HL-60/S4 treated with phorbol 12-myristate 13-acetate at 8.2 ng/mL for 4 days and 3 days (cell line): ENCODE data around the gene TOR3A.
"Not testable (repeated sequence)": the region's sequence is repeated elsewhere in the genome, so short reads cannot be mapped to it uniquely, and the experiment has no call there.

ENCODE experiments used
- in situ Hi-C: fragments of 300-500 bp; cut with MboI; formaldehyde crosslinking; loops from 2 replicates; pipeline ENCODE4 v1.15.0; 2022; ENCODE audit warnings: low sequenced_read_pairs

Gene TOR3A, protein sequence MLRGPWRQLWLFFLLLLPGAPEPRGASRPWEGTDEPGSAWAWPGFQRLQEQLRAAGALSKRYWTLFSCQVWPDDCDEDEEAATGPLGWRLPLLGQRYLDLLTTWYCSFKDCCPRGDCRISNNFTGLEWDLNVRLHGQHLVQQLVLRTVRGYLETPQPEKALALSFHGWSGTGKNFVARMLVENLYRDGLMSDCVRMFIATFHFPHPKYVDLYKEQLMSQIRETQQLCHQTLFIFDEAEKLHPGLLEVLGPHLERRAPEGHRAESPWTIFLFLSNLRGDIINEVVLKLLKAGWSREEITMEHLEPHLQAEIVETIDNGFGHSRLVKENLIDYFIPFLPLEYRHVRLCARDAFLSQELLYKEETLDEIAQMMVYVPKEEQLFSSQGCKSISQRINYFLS

DNA sequence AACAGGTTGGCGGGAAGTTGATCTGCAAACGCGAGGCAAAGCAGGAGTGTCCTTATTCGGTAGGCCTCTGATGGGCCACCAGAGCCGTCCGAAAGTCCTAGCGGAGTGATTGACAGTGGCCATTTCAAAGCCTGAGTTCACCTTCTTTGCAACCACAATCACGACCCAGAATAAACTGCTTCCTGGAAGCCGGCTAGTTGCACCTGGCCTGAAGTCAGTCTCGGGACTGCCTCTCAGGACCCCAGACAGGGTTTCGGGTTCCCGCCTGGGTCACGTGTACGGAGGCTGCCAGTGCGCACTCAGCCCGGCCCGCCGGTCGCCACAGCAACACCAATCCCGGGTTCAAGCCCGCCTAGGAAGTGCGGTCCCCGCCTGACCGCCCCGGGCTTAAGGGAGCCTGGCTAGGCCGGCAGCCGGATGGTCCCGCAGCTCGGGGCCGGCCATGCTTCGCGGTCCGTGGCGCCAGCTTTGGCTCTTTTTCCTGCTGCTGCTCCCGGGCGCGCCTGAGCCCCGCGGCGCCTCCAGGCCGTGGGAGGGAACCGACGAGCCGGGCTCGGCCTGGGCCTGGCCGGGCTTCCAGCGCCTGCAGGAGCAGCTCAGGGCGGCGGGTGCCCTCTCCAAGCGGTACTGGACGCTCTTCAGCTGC lies at the start of gene TOR3A:
Gene TOR3A (plus strand): TSS at position 384 of the 646 bp plus-strand sequence. CDS start 59 bp downstream, at position 443.
- in situ Hi-C loops = loop anchor here (25.0 kb wide), 1 partner anchor 280 kb away; the partner anchor contains the start of gene AXDND1

DNA sequence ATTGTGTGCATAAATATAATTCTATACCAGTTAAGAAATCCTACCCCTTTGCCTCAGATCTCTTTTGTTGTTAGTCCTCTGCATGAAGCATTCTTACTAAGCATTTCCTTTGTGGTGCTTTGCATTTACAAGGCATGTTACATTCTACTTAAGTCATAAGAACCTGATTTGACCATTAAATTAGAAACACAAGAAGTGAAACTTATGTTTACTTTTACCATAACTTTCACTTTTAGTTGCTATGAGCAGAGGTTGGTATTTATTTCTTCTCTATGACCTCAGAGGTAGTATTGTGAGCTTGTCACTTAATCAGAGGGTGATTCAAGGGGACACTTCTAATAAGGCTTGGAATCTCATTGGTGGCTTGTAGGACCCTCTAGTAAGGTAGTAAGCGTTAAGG lies 47.1 kb upstream of the TOR3A start:
- in situ Hi-C loops = no loop called here

DNA sequence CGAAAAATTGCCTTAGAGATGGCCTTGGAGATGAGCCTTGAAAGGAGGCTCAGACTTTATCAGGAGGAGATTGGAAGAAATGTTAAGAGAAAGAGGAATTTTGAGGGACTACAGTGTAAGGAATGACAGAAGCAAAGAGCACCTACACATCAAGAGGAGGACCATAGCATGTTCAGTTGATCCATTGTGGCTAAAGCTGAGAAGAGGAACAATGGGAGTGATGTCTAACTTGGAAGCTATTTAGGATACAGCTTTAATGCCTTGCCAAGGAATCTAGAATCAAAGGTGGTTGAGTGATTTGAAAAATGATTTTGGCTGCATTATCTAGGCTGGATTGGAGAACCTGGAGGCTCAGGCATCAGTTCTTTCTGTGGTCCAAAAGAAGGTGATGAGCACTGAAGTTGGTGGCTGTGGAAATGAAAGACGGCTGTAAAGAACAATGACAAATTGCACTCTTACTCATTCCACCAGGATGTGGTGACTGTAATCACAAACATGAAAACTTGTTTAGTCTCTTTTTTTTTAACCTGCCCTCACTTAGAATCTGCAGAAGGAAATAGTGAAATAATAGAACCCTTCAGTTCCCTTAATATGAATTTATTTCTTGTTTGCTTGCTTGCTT lies 44.9 kb upstream of the TOR3A start:
- in situ Hi-C loops = no loop called here

DNA sequence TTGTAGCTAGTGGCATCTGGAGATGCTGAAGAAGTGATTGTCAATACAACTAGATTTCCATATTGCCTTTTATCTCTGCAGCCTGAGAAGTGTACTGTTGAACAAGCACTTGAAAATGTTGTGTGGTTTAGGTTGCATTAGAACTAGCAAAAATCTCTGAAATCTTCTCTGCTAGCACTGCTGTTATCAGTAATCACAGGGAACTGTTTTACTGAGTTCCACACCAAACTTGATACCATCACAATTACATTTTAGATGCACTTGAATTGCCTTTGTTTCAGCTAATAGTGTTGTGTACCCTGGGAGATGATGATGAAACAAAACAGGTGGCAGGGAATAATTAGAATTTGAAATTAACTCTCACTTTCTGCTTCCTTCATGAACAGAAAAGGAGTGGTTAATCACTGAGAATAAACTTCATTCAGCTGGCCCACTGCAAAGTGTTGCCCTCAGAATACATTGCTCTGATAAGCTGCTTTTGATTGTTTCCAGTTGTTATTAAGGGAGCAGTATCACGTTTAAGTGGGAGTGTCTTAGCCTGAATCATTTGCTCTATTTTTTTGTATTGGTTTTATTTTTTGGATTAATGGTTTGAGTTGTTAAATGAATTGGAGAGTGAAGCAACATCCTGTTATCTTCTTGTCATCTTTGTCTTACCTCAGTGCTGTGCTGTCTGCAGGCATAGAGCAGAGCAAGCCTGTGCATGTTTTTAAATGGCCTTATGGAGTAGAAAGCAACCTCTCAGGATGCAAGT lies 43.2 kb upstream of the TOR3A start:
- in situ Hi-C loops = no loop called here

DNA sequence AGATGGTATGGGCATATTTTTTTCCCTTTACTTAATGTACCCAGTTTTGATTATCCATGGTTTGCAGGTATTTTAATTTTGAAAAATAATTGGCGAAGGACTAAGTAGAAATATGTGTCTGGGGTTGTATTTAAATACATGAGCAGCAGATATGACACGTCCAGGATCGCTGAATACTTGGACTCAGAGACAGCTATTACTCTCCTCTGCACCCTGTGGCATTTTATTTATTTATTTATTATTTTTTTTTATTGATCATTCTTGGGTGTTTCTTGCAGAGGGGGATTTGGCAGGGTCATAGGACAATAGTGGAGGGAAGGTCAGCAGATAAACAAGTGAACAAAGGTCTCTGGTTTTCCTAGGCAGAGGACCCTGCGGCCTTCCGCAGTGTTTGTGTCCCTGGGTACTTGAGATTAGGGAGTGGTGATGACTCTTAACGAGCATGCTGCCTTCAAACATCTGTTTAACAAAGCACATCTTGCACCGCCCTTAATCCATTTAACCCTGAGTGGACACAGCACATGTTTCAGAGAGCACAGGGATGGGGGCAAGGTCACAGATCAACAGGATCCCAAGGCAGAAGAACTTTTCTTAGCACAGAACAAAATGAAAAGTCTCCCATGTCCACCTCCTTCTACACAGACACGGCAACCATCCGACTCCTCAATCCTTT lies 42.2 kb upstream of the TOR3A start:
- in situ Hi-C loops = not testable (repeated sequence)

DNA sequence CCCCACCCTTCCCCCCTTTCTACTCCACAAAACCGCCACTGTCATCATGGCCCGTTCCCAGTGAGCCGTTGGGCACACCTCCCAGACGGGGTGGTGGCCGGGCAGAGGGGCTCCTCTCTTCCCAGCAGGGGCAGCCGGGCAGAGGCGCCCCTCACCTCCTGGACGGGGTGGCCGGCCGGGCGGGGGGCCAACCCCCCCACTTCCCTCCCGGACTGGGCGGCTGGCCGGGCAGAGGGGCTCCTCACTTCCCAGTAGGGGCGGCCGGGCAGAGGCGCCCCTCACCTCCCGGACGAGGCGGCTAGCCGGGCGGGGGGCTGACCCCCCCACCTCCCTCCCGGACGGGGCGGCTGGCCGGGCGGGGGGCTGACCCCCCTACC lies 41.7 kb upstream of the TOR3A start:
- in situ Hi-C loops = not testable (repeated sequence)

DNA sequence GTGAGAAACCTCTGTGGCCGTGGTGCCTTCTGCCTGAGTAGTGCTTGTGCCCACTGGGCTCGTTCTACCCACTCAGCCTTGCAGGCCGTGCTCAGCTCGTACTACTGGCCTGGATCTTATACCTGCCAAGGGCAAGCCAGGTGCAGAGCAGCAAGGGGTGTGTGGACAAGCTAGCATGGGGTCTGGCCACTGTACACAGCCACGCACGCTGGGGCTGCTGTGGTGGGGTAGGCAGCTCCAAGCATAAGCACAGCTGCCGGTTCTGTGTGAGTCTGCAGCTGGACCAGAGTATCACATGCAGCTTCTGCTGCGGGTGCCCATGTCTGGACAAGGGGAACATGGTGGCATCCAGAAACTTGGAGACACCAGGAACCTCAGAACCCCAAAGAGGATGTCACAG lies 39.8 kb upstream of the TOR3A start:
- in situ Hi-C loops = no loop called here

DNA sequence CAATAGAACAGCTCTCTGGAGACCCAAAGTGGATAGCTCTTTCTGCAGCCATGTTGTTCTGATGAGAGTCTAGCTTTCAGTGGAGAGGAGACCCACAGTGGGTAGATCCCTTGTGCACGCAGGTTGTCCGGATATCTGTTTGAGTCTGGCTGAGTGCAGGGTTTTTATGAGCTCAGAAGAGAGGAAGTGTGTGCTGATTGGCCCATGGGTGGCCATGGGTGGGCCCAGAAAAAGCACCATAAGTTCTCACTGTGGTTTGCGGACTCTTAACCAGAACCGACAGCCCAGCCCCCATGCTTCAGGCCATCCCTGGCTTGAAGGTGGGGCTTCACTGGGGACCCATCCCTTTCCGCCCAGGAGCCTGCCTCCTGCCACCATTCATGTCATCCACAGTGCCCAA lies 39.2 kb upstream of the TOR3A start:
- in situ Hi-C loops = no loop called here

DNA sequence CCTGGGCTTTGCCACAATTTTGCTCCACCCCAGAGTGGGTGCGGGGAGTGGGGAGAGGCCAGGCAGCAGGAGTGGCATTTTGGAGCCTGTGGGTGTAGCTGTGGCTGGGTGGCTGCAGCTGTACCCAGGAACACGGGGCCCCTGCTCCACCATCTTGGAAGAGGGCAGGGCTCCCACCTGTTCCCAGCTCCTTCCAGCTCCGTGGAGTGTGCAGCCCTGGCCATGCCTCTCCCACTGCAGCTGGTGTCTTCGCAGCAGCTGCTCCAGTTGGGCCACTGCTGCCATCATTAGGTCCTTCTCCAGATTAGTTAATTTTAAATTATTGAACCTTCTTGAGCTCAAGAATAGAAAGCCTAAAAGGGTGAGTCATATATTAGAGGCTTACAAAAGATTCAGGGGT lies 38.6 kb upstream of the TOR3A start:
- in situ Hi-C loops = no loop called here

DNA sequence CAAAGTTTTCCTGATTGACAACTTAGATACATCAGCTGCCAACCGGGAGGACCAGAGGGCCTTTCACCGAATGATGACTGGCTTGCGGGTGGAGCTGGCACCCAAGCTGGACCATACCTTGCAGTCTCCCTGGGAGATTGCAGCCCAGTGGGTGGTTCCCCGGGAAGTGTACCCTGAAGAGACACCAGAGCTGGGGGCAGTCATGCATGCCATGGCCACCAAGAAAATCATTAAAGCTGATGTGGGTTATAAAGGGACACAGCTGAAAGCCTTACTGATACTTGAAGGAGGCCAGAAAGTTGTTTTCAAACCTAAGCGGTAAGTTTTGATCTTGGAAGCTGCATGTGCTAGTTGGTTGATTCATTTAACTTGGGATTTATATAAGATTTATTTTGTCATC lies 38.0 kb upstream of the TOR3A start:
- in situ Hi-C loops = no loop called here

DNA sequence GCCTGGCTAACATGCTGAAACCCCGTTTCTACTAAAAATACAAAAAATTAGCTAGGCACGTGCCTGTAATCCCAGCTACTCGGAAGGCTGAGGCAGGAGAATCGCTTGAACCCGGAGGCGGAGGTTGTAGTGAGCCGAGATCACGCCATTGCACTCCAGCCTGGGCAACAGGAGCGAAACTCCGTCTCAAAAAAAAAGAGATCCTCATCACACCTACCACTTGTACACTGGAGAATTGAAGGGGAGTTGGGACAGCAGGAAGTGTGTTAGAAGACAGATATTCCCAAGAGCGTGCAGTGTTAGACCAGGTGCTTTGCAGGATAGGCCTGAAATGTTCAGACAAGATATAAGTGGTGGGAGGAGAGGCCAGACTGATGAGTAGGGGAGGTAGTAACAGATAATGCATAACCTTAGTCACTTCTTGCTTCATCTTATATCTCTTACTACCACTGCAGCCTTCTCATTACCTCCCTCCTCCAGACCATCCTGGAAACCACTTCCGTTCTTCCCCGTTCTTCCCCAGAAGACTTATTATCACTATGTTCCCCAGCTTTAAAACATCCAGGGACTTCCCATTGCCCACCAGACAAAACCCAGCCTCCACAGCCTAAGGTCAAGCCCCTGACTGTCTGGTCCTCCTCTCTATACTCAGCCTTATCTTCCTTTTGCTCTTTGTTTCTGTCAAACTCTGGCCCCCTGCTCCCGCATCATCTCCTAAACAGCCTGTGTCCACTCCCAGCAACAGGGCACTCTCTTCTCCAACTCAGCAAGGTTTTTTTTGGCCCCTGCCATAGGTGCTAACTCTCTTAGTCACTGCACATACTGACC lies 34.8 kb upstream of the TOR3A start:
- in situ Hi-C loops = no loop called here

DNA sequence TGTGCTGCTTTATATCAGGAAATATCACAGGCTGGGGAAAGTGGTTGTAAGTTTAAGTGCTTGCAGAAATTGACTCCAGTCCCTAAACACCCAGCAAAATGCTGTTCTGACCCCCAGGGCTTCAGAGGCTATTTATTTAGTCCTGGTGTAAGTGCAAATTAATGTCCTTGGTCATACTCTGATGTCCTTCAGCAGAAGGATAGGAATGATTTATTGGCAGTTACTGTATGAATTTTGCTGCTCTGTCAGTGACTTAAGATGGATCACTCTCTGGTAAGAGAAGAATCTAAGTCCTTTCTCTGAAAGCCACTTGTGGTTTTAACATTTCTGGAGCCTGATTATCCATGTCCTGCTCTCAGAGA lies 34.3 kb upstream of the TOR3A start:
- in situ Hi-C loops = no loop called here

DNA sequence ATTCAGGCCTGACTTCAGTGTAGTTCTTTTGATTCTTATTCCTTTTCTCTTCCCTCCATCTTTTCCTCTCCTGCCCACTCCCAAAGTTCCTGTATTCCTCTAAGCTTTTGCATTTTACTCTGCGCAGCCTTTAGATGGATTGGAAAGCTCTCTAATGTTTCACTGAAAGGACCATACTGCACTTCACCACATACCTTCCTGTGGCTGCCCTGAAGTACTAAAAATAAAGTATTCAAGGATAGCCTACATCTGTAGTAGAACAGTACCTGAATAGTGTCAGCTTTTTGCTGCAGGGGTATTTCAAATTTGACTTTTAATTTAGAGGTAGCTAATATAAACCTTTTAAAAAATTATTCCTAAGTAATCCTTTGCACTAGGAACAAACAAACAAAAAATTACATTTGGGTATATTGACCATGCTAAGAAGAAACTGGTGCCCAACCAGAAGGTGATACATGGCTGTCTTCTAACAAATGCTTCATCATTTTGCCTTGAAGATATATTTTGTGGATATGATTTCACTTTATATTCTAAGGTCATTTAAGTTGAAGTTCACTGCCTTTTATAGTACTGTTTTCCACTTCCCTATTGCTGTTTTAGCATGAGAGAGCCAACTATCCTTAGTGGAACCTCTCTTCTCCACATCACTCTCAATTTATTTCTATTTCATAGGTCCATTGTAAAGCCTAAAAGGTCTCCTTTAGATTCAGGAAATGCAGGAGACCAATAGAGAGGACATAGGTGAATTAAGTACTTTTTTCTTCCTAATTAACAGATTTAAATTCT lies 33.3 kb upstream of the TOR3A start:
- in situ Hi-C loops = no loop called here

DNA sequence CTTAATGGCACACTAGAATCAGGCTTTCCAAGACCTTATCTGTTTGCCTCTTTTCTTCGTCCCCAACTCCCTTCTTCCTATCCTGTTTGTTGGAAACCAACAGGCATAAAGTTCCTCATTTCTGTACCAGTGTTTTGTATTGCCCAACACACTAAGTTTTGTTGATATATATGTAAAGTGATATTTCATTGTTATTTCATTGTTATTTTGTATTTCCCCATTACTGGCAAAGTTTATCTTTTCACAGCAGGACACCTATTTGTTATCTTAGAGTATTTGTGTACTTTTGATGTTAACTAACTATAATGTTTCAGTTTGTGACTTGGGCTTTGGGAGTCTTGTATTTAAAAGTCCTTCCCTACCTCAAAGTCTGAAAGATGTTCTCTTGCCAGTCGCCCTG lies 29.1 kb upstream of the TOR3A start:
- in situ Hi-C loops = no loop called here

DNA sequence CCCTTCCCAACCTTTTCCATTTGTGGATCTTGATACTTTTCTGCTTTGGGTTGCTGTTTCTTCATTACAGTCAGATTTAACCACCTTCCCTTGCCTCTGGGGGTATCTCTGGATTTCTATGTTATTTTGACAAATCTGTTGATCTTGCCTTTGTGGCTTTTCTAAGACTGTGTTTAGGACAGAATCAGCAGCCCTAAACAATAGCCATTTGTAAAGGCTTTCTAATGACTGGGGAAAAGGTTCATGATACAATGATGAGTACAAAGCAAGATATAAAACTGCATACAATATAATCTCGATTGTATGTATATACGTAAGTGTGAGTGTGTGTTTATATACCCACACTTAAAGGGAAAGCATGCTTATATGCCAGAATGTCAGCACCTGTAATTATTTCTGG lies 28.4 kb upstream of the TOR3A start:
- in situ Hi-C loops = no loop called here

DNA sequence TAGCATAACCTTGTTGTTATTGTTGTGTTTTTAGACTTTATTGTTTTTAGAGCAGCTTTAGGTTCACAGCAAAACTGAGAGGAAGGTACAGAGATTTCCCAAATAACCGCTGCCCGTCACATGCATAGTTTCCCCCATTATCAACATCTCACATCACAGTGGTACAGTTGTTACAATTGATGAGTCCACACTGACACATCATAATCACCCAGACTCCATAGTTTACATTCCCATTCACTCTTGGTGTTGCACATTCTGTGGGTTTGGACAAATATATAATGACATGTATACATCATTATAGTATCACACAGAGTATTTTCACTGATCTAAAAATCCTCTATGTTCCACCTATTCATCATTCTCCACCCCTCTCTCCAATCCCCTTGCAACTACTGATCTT lies 25.9 kb upstream of the TOR3A start:
- in situ Hi-C loops = no loop called here

DNA sequence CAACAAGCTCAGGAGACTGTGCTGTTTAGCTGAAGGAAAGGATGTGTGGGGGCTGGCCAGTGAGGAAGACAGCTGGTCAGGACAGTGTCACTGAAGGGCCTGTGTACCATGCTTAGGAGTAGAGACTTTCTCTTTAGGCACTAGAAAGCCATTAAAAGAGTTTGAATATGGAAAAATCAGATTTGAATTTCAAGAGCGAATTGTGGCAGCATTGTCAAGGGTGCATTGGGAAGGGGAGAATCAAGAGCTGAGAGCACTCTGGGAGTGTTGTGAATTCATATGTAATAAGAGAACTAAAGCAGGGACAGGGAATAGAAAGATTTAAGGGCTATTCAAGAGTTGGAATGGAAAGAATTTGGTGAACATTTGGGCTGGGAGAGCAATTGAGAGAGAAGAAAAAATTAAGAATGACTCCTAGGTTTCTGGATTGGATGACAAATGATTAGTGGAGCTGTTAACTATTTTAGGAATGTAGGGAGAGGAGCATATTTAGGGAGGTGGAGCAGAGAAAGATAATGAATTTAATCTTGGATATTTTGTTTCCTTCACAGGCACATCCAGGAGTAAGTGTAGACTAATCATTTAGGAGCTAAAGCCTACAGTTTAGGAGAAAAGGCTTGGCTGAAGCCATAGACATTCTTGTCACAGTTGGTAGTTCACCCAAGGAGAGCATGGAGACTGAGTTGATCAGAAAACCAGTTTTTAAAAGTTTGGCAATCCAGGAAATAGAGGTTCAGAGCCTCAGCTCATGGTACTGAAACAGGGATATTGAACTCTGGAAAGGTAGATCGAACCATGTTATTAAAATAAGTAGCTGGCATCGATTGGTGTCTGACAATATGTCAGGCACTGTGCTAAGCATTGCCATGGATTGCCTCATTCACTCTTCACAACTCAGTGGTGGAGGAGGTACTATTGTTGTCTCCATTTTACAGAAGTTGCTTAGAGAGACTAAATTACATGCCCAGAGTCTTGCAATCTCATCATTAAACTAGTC lies 23.1 kb upstream of the TOR3A start:
- in situ Hi-C loops = no loop called here
